Tibial nerve (tissue), 3 donors: ENCODE results near the gene HLA-C.

Source experiments
- CTCF ChIP-seq, 5 experiments: fragments of 200-600 bp in 3 of 5; fragments of 450-650 bp in 2 of 5; sonication (generic) in 3 of 5; IDR thresholded peaks; one replicate each; pipeline ENCODE4 v1.5.1; 2016 to 2019; ENCODE audit warnings: antibody characterized with exemption in 5 of 5, mild to moderate bottlenecking in 3 of 5, moderate library complexity in 2 of 5
- POLR2A ChIP-seq, 2 donors: fragments of 450-650 bp; IDR thresholded peaks; one replicate each; pipeline ENCODE4 v1.6.1; 2017; ENCODE audit warnings: antibody characterized with exemption in 2 of 2, mild to moderate bottlenecking in 2 of 2, moderate library complexity in 2 of 2

- TF ChIP-seq CTCF (IDR thresholded peaks at IDR 0.05) (no peak), POLR2A (IDR thresholded peaks at IDR 0.05) (no peak)
These were observed 13.6 kb upstream of the HLA-C start for GRCh38 chr6:31285486-31285885.
